Suprapubic skin (tissue), 3 donors: ENCODE results near the gene PRKCE.

Experiments
- CTCF ChIP-seq, 2 donors: fragments of 200-600 bp in 1 of 2; fragments of 450-650 bp in 1 of 2; sonication (generic) in 1 of 2; IDR thresholded peaks; one replicate each; pipeline ENCODE4 v1.5.1; 2016 to 2019; ENCODE audit warnings: antibody characterized with exemption in 2 of 2, mild to moderate bottlenecking in 1 of 2, moderate library complexity in 1 of 2
- EP300 ChIP-seq: sonication (generic); formaldehyde crosslinking; IDR thresholded peaks from one replicate; pipeline ENCODE4 v1.6.1; 2017; ENCODE audit warnings: antibody characterized with exemption
- POLR2A ChIP-seq, 2 donors: fragments of 450-650 bp; IDR thresholded peaks; one replicate each; pipeline ENCODE4 v1.6.1; 2017; ENCODE audit warnings: antibody characterized with exemption in 2 of 2, mild to moderate bottlenecking in 2 of 2, moderate library complexity in 2 of 2

GRCh38 chr2:45780541-45781463 is 129.3 kb downstream of the PRKCE start:
- no peak for TF ChIP-seq CTCF (IDR thresholded peaks at IDR 0.05)
- TF ChIP-seq EP300 = no peak
- TF ChIP-seq POLR2A (IDR thresholded peaks at IDR 0.05) = no peak
